HCT116 (cell line): ENCODE results near the gene GPATCH8. TPM values are rescaled to one million over a fixed set of nuclear protein-coding genes. Genes with fewer than 3 reads are reported as not detected.
"Not testable (repeated sequence)": the region's sequence is repeated elsewhere in the genome, so short reads cannot be mapped to it uniquely, and the experiment has no call there.

Source experiments
- ATAC-seq: fragments of 200-7000 bp; cut with Tn5 transposase; 2 replicates; pipeline ENCODE4 v1.9.1; 2020; ENCODE audit warnings: mild to moderate bottlenecking, moderate library complexity
- BruUV-seq: library from RNA; stranded (reverse); fragments of 400-500 nt; replicated peaks from 2 replicates; lab custom pipeline; 2021; lab: Mats Ljungman, UMichigan
- CTCF ChIA-PET: fragments of 300-600 bp; sonication (Branson Sonifier 250); formaldehyde crosslinking; loops from one replicate; lab custom pipeline; 2021; ENCODE audit warnings: antibody characterized with exemption; lab: Charles Lee
- POLR2A ChIA-PET: fragments of 300-600, 350-600 bp; sonication (Branson Sonifier 250); formaldehyde crosslinking; loops from one replicate; lab custom pipeline; 2021; ENCODE audit warnings: antibody characterized with exemption; lab: Charles Lee
- RAD21 ChIA-PET, 2 experiments: fragments of 300-600 bp; sonication (Branson Sonifier 250); formaldehyde crosslinking; loops; one replicate each; lab custom pipeline; 2023; ENCODE audit warnings: low total read pairs in 2 of 2; ENCODE audit not compliant: uncharacterized antibody in 2 of 2, unreplicated experiment in 2 of 2, low non-redundant PET in 1 of 2; lab: Charles Lee
- DNase-seq: peaks from one replicate; pipeline ENCODE4 v3.0.0-alpha.2; 2010; ENCODE audit warnings: low read depth, low spot score
- H2AFZ ChIP-seq: fragments of 200-600 bp; shearing (Covaris generic), sonication (generic); 2 replicates; pipeline ENCODE4 v1.6.1; 2017; ENCODE audit warnings: low read depth, mixed run types, mixed read lengths, antibody characterized with exemption, low read length; ENCODE audit not compliant: poor library complexity, severe bottlenecking
- H3K27ac ChIP-seq: 2 replicates; pipeline ENCODE4 v1.5.1; 2012; ENCODE audit warnings: low read depth, low read length
- H3K27me3 ChIP-seq: fragments of 200-600 bp; sonication (generic); 2 replicates; pipeline ENCODE4 v1.6.1; 2016; ENCODE audit warnings: mixed run types, low read length, mixed read lengths; ENCODE audit not compliant: insufficient read depth
- H3K36me3 ChIP-seq, 2 experiments: fragments of 200-500 bp in 1 of 2; fragments of 200-600 bp in 1 of 2; sonication (Bioruptor generic) in 1 of 2; sonication (generic) in 1 of 2; 2 replicates each; pipeline versions ENCODE4 v1.5.1 to v1.6.1; 2014 to 2016; ENCODE audit warnings: low read length in 2 of 2, inconsistent platforms in 1 of 2, mixed read lengths in 1 of 2, mixed run types in 1 of 2; ENCODE audit not compliant: insufficient read depth in 2 of 2, control insufficient read depth in 1 of 2
- H3K4me1 ChIP-seq, 2 experiments: fragments of 200-600 bp in 1 of 2; sonication (generic) in 1 of 2; 2 replicates each; pipeline versions ENCODE4 v1.5.1 to v1.6.1; 2012 to 2017; ENCODE audit warnings: low read length in 2 of 2, inconsistent platforms in 1 of 2, mild to moderate bottlenecking in 1 of 2, mixed read lengths in 1 of 2, mixed run types in 1 of 2, moderate library complexity in 1 of 2; ENCODE audit not compliant: insufficient read depth in 2 of 2, control insufficient read depth in 1 of 2
- H3K4me2 ChIP-seq: fragments of 200-600 bp; sonication (generic); 2 replicates; pipeline ENCODE4 v1.6.1; 2017; ENCODE audit warnings: mixed run types, low read length, mixed read lengths
- H3K4me3 ChIP-seq, 2 experiments: fragments of 200-600 bp in 1 of 2; sonication (generic) in 1 of 2; replicated peaks in 1 of 2; 2 replicates each; pipeline ENCODE4 v1.5.1; 2011 to 2016; ENCODE audit warnings: low read length in 2 of 2, control low read depth in 1 of 2, low read depth in 1 of 2, mild to moderate bottlenecking in 1 of 2, mixed read lengths in 1 of 2, mixed run types in 1 of 2
- H3K79me2 ChIP-seq: fragments of 200-600 bp; sonication (generic); 2 replicates; pipeline ENCODE4 v1.6.1; 2017; ENCODE audit warnings: mild to moderate bottlenecking, mixed run types, low read length, moderate library complexity, mixed read lengths; ENCODE audit not compliant: insufficient read depth
- H3K9ac ChIP-seq: fragments of 200-600 bp; sonication (generic); 2 replicates; pipeline ENCODE4 v1.6.1; 2016; ENCODE audit warnings: low read length, mixed read lengths
- H3K9me2 ChIP-seq: fragments of 200-600 bp; sonication (generic), shearing (Covaris generic); 2 replicates; pipeline ENCODE4 v1.6.1; 2017; ENCODE audit warnings: mixed run types, mild to moderate bottlenecking, moderate library complexity; ENCODE audit not compliant: insufficient read depth
- H3K9me3 ChIP-seq, 2 experiments: fragments of 200-500 bp in 1 of 2; fragments of 200-600 bp in 1 of 2; sonication (Bioruptor generic) in 1 of 2; sonication (generic) in 1 of 2; 2 replicates each; pipeline ENCODE4 v1.6.1; 2014 to 2017; ENCODE audit warnings: low read length in 2 of 2, mixed read lengths in 2 of 2, inconsistent platforms in 1 of 2, low read depth in 1 of 2, mild to moderate bottlenecking in 1 of 2, mixed run types in 1 of 2, moderate library complexity in 1 of 2; ENCODE audit not compliant: control insufficient read depth in 1 of 2, insufficient read depth in 1 of 2
- H4K20me1 ChIP-seq: fragments of 200-600 bp; sonication (generic), shearing (Covaris generic); 2 replicates; pipeline ENCODE4 v1.6.1; 2017; ENCODE audit warnings: mixed run types, mild to moderate bottlenecking, moderate library complexity; ENCODE audit not compliant: insufficient read depth
- CBX3 ChIP-seq: IDR thresholded peaks from 2 replicates; pipeline ENCODE4 v1.6.1; 2012; ENCODE audit warnings: low read depth
- CEBPB ChIP-seq: IDR thresholded peaks from 2 replicates; pipeline ENCODE4 v1.6.1; 2012; ENCODE audit warnings: low read depth
- CTCF ChIP-seq, 3 experiments: fragments of 200-600 bp in 1 of 3; sonication (generic) in 1 of 3; IDR thresholded peaks in 2 of 3; conservative IDR thresholded peaks in 1 of 3; 2 replicates each; pipeline ENCODE4 v1.5.1; 2012 to 2017; ENCODE audit warnings: low read depth in 2 of 3, low read length in 2 of 3, antibody characterized with exemption in 1 of 3, borderline replicate concordance in 1 of 3, control low read depth in 1 of 3, mild to moderate bottlenecking in 1 of 3, mixed read lengths in 1 of 3, mixed run types in 1 of 3, moderate library complexity in 1 of 3; ENCODE audit not compliant: insufficient read depth in 1 of 3
- ELF1 ChIP-seq: IDR thresholded peaks from 2 replicates; pipeline ENCODE4 v1.6.1; 2012; ENCODE audit warnings: low read depth, borderline replicate concordance
- EZH2phosphoT487 ChIP-seq: fragments of 200-600 bp; IDR thresholded peaks from 2 replicates; pipeline ENCODE4 v1.6.1; 2018; ENCODE audit warnings: antibody characterized with exemption, borderline replicate concordance
- FOSL1 ChIP-seq: IDR thresholded peaks from 2 replicates; pipeline ENCODE4 v1.6.1; 2012; ENCODE audit warnings: low read depth
- JUND ChIP-seq: IDR thresholded peaks from 2 replicates; pipeline ENCODE4 v1.6.1; 2012
- MAX ChIP-seq: IDR thresholded peaks from 2 replicates; pipeline ENCODE4 v1.6.1; 2012
- POLR2A ChIP-seq: IDR thresholded peaks from 2 replicates; pipeline ENCODE4 v1.7.0; 2011; ENCODE audit warnings: borderline replicate concordance; ENCODE audit not compliant: insufficient read depth, insufficient read length; ENCODE audit errors: extremely low read depth
- POLR2AphosphoS5 ChIP-seq: IDR thresholded peaks from 2 replicates; pipeline ENCODE4 v1.6.1; 2011; ENCODE audit warnings: mild to moderate bottlenecking, low read depth, low read length, moderate library complexity
- RAD21 ChIP-seq: IDR thresholded peaks from 2 replicates; pipeline ENCODE4 v1.6.1; 2012; ENCODE audit warnings: low read depth, mild to moderate bottlenecking
- REST ChIP-seq: IDR thresholded peaks from 2 replicates; pipeline ENCODE4 v1.6.1; 2012; ENCODE audit warnings: low read depth
- SIN3A ChIP-seq: IDR thresholded peaks from 2 replicates; pipeline ENCODE4 v1.6.1; 2012; ENCODE audit warnings: low read depth
- SRF ChIP-seq: IDR thresholded peaks from 2 replicates; pipeline ENCODE4 v1.6.1; 2012; ENCODE audit warnings: low read depth
- TCF7L2 ChIP-seq: IDR thresholded peaks from 2 replicates; pipeline ENCODE4 v1.7.0; 2011; ENCODE audit warnings: borderline replicate concordance, inconsistent platforms; ENCODE audit not compliant: insufficient read depth, insufficient read length; ENCODE audit errors: extremely low read depth
- YY1 ChIP-seq: IDR thresholded peaks from 2 replicates; pipeline ENCODE4 v1.6.1; 2011; ENCODE audit warnings: low read length, low read depth, moderate library complexity, mild to moderate bottlenecking; ENCODE audit not compliant: insufficient replicate concordance; ENCODE audit errors: extremely low read depth
- ZFX ChIP-seq: fragments of 450-650 bp; IDR thresholded peaks from 2 replicates; pipeline ENCODE4 v1.6.1; 2017
- intact Hi-C: fragments of 100-400 bp; cut with micrococcal nuclease; formaldehyde crosslinking; loops from 2 replicates; pipeline ENCODE4 v1.10.0; 2022
- total RNA-seq: library from RNA; stranded (reverse); gene quantifications from one replicate; pipeline ENCODE4 v1.2.1, GENCODE V29; 2021; ENCODE audit not compliant: unreplicated experiment

The GPATCH8 gene
- total RNA-seq, 1 experiment from 2014 or later = 28.7 TPM

- ChIA-PET RAD21 (no interaction called here), CTCF (no interaction called here), POLR2A (no interaction called here)
- H3K79me2 ChIP-seq = no peaks in the 10 kb centered on the region
- no TSS peak for BruUV-seq
- no peak overlapping the region for H3K9ac ChIP-seq
- no peak overlapping the region for H3K4me2 ChIP-seq
- no peaks in the 10 kb centered on the region for H3K27me3 ChIP-seq
- H3K4me1 ChIP-seq = no peaks in the 10 kb centered on the region
- H3K36me3 ChIP-seq = peaks cover 7 to 18% of the 10 kb centered on the region in 2 experiments; a peak in 3 of 4 replicates
- H3K27ac ChIP-seq = no peak overlapping the region
- intact Hi-C loops = no loop called here
- ATAC-seq (no peak), DNase-seq (no peak)
- no peak overlapping the region for H2AFZ ChIP-seq
- no peaks in the 10 kb centered on the region for H4K20me1 ChIP-seq
- TF ChIP-seq POLR2AphosphoS5 (no peak), REST (no peak), ZFX (no peak), EZH2phosphoT487 (no peak), ELF1 (no peak), YY1 (no peak), FOSL1 (no peak), SIN3A (no peak), TCF7L2 (no peak), SRF (no peak), POLR2A (no peak), CBX3 (no peak), RAD21 (no peak), CEBPB (no peak), MAX (no peak), JUND (no peak), CTCF (IDR thresholded peaks at IDR 0.05 in 2 of 3, conservative IDR thresholded peaks at IDR 0.05 in 1 of 3; ENCODE audit: borderline replicate concordance in 1 of 3, insufficient read depth in 1 of 3, low read depth in 2 of 3, low read length in 2 of 3) (no peak)
- H3K9me2 ChIP-seq = no peaks in the 10 kb centered on the region
- no peaks in the 10 kb centered on the region for H3K9me3 ChIP-seq
- no peak overlapping the region for H3K4me3 ChIP-seq
These were observed 108.4 kb downstream of the GPATCH8 start for GRCh38 chr17:44394833-44395232.

GRCh38 chr17:44394112-44394511 is 109.1 kb downstream of the GPATCH8 start:
- intact Hi-C loops, H3K4me3 ChIP-seq, H4K20me1 ChIP-seq, H3K27ac ChIP-seq, DNase-seq, CTCF ChIA-PET, H3K9me2 ChIP-seq, H2AFZ ChIP-seq, H3K79me2 ChIP-seq, H3K9ac ChIP-seq, BruUV-seq, H3K4me1 ChIP-seq, H3K4me2 ChIP-seq, RAD21 ChIA-PET, H3K9me3 ChIP-seq, H3K27me3 ChIP-seq, ATAC-seq: not testable (repeated sequence)
- H3K36me3 ChIP-seq = peaks cover 3 to 11% of the 10 kb centered on the region in 2 experiments; a peak in 3 of 4 replicates
- POLR2A ChIA-PET = interaction anchor here (0.8 kb wide), 1 partner anchor 9 kb away, joined by 7 read pairs; no protein-coding TSS in a partner anchor
